HepG2 (cell line): ENCODE measurements around the gene GSTM1. TPM values are rescaled to one million over a fixed set of nuclear protein-coding genes. Genes with fewer than 3 reads are reported as not detected.

Experiments used
- ATRX ChIP-seq: sonication (generic); formaldehyde crosslinking; IDR thresholded peaks from 2 replicates; pipeline ENCODE4 v1.4.0; 2020; ENCODE audit warnings: missing genetic modification reagents, borderline replicate concordance
- CEBPG ChIP-seq: IDR thresholded peaks from 2 replicates; pipeline ENCODE4 v1.6.1; 2016
- FOSL2 ChIP-seq: sonication (generic); formaldehyde crosslinking; IDR thresholded peaks from 2 replicates; pipeline ENCODE4 v1.4.0; 2020; ENCODE audit warnings: missing genetic modification reagents
- GPN1 ChIP-seq: sonication (generic); formaldehyde crosslinking; IDR thresholded peaks from 2 replicates; pipeline ENCODE4 v1.5.1; 2020; ENCODE audit warnings: missing genetic modification reagents, borderline replicate concordance
- IKZF4 ChIP-seq: sonication (generic); formaldehyde crosslinking; IDR thresholded peaks from 2 replicates; pipeline ENCODE4 v1.5.1; 2020; ENCODE audit warnings: borderline replicate concordance, mild to moderate bottlenecking, low read depth, missing genetic modification reagents; ENCODE audit errors: not compliant biosample characterization
- IRX3 ChIP-seq: sonication (generic); formaldehyde crosslinking; IDR thresholded peaks from 2 replicates; pipeline ENCODE4 v1.8.1; 2023; ENCODE audit warnings: mild to moderate bottlenecking, low read depth, missing genetic modification reagents, borderline replicate concordance
- KDM1A ChIP-seq: IDR thresholded peaks from 2 replicates; pipeline ENCODE4 v1.6.1; 2016; ENCODE audit warnings: missing compliant biosample characterization
- KDM5A ChIP-seq: fragments of 200-600 bp; sonication (generic); IDR thresholded peaks from 2 replicates; pipeline ENCODE4 v1.7.0; 2018; ENCODE audit warnings: antibody characterized with exemption, mild to moderate bottlenecking, low read length, borderline replicate concordance
- MAFG ChIP-seq: sonication (generic); formaldehyde crosslinking; IDR thresholded peaks from 2 replicates; pipeline ENCODE4 v1.5.1; 2020; ENCODE audit warnings: mild to moderate bottlenecking, missing genetic modification reagents
- MIER2 ChIP-seq: IDR thresholded peaks from 2 replicates; pipeline ENCODE4 v1.6.1; 2016; ENCODE audit warnings: missing biosample characterization, missing genetic modification reagents
- NFKBIZ ChIP-seq: IDR thresholded peaks from 2 replicates; pipeline ENCODE4 v1.6.1; 2018; ENCODE audit warnings: missing genetic modification reagents, missing compliant biosample characterization
- NPAS2 ChIP-seq: sonication (generic); formaldehyde crosslinking; IDR thresholded peaks from 2 replicates; pipeline ENCODE4 v1.8.0; 2022; ENCODE audit warnings: mild to moderate bottlenecking, missing genetic modification reagents, borderline replicate concordance
- NR2F2 ChIP-seq: IDR thresholded peaks from 2 replicates; pipeline ENCODE4 v1.6.1; 2012; ENCODE audit warnings: low read depth, inconsistent platforms, borderline replicate concordance
- RBAK ChIP-seq: sonication (generic); formaldehyde crosslinking; IDR thresholded peaks from 2 replicates; pipeline ENCODE4 v1.5.1; 2020; ENCODE audit warnings: mild to moderate bottlenecking, missing genetic modification reagents
- SETDB1 ChIP-seq: sonication (generic); formaldehyde crosslinking; IDR thresholded peaks from 2 replicates; pipeline ENCODE4 v1.5.1; 2020; ENCODE audit warnings: missing genetic modification reagents, mild to moderate bottlenecking, borderline replicate concordance
- ZNF10 ChIP-seq: sonication (generic); formaldehyde crosslinking; IDR thresholded peaks from 2 replicates; pipeline ENCODE4 v1.4.0; 2020; ENCODE audit warnings: mild to moderate bottlenecking, low read depth, missing genetic modification reagents, borderline replicate concordance
- ZSCAN25 ChIP-seq: sonication (generic); formaldehyde crosslinking; IDR thresholded peaks from 2 replicates; pipeline ENCODE4 v1.8.0; 2022; ENCODE audit warnings: mild to moderate bottlenecking, missing genetic modification reagents
- ZSCAN9 ChIP-seq: IDR thresholded peaks from 2 replicates; pipeline ENCODE4 v1.6.1; 2016; ENCODE audit warnings: borderline replicate concordance
- polyA plus RNA-seq, 8 experiments: library from polyadenylated mRNA; depleted of rRNA in 3 of 8; stranded (reverse) in 7 of 8; unstranded in 1 of 8; fragments of >200 nt; fragmentation: Illumina TruSeq in 4 of 8; extraction: Trizol in 4 of 8; gene quantifications; 2 replicates each; pipeline versions ENCODE4 v1.2.1 to v1.2.3, GENCODE V29; 2011 to 2016; ENCODE audit warnings: low read depth in 4 of 8, missing spikeins in 1 of 8, mixed read lengths in 1 of 8; ENCODE audit not compliant: insufficient read depth in 1 of 8
- total RNA-seq, 5 experiments: library from RNA; depleted of rRNA; stranded (reverse); fragments of >200 nt; fragmentation: Illumina TruSeq; extraction: Trizol; gene quantifications; 2 replicates each; pipeline ENCODE4 v1.2.3, GENCODE V29; 2016; ENCODE audit warnings: low read depth in 1 of 5
- TF ChIP-seq, protein P1 (sequence below): sonication (generic); formaldehyde crosslinking; IDR thresholded peaks from 2 replicates; pipeline ENCODE4 v1.5.0; 2020; ENCODE audit warnings: mild to moderate bottlenecking, missing genetic modification reagents
- TF ChIP-seq, protein P2 (sequence below): sonication (generic); formaldehyde crosslinking; IDR thresholded peaks from 2 replicates; pipeline ENCODE4 v1.5.1; 2020; ENCODE audit warnings: missing genetic modification reagents, mild to moderate bottlenecking, borderline replicate concordance
- TF ChIP-seq, protein P3 (sequence below): sonication (generic); formaldehyde crosslinking; IDR thresholded peaks from 2 replicates; pipeline ENCODE4 v1.8.1; 2023; ENCODE audit warnings: mild to moderate bottlenecking, inconsistent platforms, moderate library complexity, missing genetic modification reagents, borderline replicate concordance
- TF ChIP-seq, protein P4 (sequence below): sonication (generic); formaldehyde crosslinking; IDR thresholded peaks from 2 replicates; pipeline ENCODE4 v1.4.0; 2020; ENCODE audit warnings: low read depth, mild to moderate bottlenecking, missing genetic modification reagents

Gene GSTM1
- total and polyA plus RNA-seq, 2 of the 13 experiments (the other 11 are each of a cell fraction or from before 2014, with no cell fraction given) = 0.42 TPM; not detected in 1

DNA sequence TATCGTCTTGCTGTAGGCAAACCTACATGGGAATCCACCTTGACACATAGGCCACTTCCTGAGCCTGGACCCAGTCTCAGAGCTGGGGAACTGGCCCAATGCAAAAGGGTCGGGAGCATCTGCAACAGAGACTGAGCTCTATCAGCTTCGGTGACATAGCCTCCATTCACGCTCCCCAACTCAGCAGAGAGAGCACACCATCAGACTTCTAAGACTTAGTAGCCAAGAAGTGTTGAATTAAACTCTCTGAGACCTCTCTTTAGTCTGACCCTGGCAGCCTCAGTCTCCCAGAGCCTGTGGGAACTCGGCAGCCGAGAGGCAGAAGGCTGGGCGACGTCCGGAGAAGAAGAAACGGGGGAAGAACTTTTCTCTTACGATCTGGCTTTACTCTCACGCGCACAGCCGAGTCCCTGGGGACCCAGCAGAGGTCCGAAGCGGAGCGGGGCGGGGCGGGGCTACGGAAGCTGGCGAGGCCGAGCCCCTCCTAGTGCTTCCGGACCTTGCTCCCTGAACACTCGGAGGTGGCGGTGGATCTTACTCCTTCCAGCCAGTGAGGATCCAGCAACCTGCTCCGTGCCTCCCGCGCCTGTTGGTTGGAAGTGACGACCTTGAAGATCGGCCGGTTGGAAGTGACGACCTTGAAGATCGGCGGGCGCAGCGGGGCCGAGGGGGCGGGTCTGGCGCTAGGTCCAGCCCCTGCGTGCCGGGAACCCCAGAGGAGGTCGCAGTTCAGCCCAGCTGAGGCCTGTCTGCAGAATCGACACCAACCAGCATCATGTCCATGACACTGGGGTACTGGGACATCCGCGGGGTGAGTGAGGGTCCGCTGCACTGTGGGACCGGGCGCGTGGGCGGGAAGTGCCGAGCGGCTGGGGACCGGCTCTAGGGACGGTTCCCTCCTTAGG lies 31.8 kb upstream of the GSTM1 start, which contains the start of gene GSTM4 (continued):
- TF ChIP-seq, protein P1, sequence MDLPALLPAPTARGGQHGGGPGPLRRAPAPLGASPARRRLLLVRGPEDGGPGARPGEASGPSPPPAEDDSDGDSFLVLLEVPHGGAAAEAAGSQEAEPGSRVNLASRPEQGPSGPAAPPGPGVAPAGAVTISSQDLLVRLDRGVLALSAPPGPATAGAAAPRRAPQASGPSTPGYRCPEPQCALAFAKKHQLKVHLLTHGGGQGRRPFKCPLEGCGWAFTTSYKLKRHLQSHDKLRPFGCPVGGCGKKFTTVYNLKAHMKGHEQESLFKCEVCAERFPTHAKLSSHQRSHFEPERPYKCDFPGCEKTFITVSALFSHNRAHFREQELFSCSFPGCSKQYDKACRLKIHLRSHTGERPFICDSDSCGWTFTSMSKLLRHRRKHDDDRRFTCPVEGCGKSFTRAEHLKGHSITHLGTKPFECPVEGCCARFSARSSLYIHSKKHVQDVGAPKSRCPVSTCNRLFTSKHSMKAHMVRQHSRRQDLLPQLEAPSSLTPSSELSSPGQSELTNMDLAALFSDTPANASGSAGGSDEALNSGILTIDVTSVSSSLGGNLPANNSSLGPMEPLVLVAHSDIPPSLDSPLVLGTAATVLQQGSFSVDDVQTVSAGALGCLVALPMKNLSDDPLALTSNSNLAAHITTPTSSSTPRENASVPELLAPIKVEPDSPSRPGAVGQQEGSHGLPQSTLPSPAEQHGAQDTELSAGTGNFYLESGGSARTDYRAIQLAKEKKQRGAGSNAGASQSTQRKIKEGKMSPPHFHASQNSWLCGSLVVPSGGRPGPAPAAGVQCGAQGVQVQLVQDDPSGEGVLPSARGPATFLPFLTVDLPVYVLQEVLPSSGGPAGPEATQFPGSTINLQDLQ (CRISPR knock-in tag) = peak; percentile 23; the same call in 1 of the 2 replicates
- TF ChIP-seq, protein P2, sequence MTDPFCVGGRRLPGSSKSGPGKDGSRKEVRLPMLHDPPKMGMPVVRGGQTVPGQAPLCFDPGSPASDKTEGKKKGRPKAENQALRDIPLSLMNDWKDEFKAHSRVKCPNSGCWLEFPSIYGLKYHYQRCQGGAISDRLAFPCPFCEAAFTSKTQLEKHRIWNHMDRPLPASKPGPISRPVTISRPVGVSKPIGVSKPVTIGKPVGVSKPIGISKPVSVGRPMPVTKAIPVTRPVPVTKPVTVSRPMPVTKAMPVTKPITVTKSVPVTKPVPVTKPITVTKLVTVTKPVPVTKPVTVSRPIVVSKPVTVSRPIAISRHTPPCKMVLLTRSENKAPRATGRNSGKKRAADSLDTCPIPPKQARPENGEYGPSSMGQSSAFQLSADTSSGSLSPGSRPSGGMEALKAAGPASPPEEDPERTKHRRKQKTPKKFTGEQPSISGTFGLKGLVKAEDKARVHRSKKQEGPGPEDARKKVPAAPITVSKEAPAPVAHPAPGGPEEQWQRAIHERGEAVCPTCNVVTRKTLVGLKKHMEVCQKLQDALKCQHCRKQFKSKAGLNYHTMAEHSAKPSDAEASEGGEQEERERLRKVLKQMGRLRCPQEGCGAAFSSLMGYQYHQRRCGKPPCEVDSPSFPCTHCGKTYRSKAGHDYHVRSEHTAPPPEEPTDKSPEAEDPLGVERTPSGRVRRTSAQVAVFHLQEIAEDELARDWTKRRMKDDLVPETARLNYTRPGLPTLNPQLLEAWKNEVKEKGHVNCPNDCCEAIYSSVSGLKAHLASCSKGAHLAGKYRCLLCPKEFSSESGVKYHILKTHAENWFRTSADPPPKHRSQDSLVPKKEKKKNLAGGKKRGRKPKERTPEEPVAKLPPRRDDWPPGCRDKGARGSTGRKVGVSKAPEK = no peak
- no peak for TF ChIP-seq NPAS2
- TF ChIP-seq NR2F2 = no peak
- TF ChIP-seq RBAK = no peak
- no peak for TF ChIP-seq KDM1A (CRISPR knock-in tag)
- TF ChIP-seq, protein P3, sequence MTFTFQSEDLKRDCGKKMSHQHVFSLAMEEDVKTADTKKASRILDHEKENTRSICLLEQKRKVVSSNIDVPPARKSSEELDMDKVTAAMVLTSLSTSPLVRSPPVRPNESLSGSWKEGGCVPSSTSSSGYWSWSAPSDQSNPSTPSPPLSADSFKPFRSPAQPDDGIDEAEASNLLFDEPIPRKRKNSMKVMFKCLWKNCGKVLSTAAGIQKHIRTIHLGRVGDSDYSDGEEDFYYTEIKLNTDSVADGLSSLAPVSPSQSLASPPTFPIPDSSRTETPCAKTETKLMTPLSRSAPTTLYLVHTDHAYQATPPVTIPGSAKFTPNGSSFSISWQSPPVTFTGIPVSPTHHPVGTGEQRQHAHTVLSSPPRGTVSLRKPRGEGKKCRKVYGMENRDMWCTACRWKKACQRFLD (CRISPR knock-in tag) = 0 out of 2 replicates have a peak, but pooled peaks have one; percentile 51
- TF ChIP-seq KDM5A = 0 out of 2 replicates have a peak, but pooled peaks have one; percentile 22
- TF ChIP-seq, protein P4, sequence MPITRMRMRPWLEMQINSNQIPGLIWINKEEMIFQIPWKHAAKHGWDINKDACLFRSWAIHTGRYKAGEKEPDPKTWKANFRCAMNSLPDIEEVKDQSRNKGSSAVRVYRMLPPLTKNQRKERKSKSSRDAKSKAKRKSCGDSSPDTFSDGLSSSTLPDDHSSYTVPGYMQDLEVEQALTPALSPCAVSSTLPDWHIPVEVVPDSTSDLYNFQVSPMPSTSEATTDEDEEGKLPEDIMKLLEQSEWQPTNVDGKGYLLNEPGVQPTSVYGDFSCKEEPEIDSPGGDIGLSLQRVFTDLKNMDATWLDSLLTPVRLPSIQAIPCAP (CRISPR knock-in tag) = no peak
- no peak for TF ChIP-seq MIER2 (CRISPR knock-in tag)
- TF ChIP-seq ZNF10 (CRISPR knock-in tag) = no peak
- peak; percentile 57 for TF ChIP-seq ZSCAN25 (CRISPR knock-in tag)
- TF ChIP-seq GPN1 = no peak
- TF ChIP-seq ATRX (CRISPR knock-in tag) = no peak
- TF ChIP-seq FOSL2 (CRISPR knock-in tag) = no peak; the same call in 1 of the 2 replicates
- TF ChIP-seq NFKBIZ = no peak
- TF ChIP-seq SETDB1 (CRISPR knock-in tag) = no peak
- peak; percentile 10; the same call in 1 of the 2 replicates for TF ChIP-seq CEBPG (CRISPR knock-in tag)
- TF ChIP-seq ZSCAN9 (CRISPR knock-in tag) = 0 out of 2 replicates have a peak, but pooled peaks have one; percentile 73
- no peak for TF ChIP-seq MAFG
- TF ChIP-seq IKZF4 (CRISPR knock-in tag) = peak; percentile 85
- no peak for TF ChIP-seq IRX3 (CRISPR knock-in tag)
